Measurements from ENCODE around the gene SPR.

Gene SPR

GRCh38 chr2:72871060-72871459, 16.1 kb upstream of the SPR start:
- Histone ChIP-seq H3K79me2 (no peaks in the 10 kb centered on the region), H3K27ac (no peak overlapping the region), H3K36me3 (ENCODE audit: control insufficient read depth, insufficient read depth, low read length) (no peaks in the 10 kb centered on the region), H3K4me2 (ENCODE audit: low read length) (no peak overlapping the region), H3K4me3 (ENCODE audit: low read depth, low read length) (no peak overlapping the region), H2AFZ (no peak overlapping the region), H3K4me1 (no peaks in the 10 kb centered on the region), H3K9me3 (ENCODE audit: control insufficient read depth, low read length) (no peaks in the 10 kb centered on the region), H3K9ac (no peak overlapping the region), H3K27me3 (ENCODE audit: control insufficient read depth, insufficient read depth, low read length) (no peaks in the 10 kb centered on the region)
- TF ChIP-seq, protein P1, sequence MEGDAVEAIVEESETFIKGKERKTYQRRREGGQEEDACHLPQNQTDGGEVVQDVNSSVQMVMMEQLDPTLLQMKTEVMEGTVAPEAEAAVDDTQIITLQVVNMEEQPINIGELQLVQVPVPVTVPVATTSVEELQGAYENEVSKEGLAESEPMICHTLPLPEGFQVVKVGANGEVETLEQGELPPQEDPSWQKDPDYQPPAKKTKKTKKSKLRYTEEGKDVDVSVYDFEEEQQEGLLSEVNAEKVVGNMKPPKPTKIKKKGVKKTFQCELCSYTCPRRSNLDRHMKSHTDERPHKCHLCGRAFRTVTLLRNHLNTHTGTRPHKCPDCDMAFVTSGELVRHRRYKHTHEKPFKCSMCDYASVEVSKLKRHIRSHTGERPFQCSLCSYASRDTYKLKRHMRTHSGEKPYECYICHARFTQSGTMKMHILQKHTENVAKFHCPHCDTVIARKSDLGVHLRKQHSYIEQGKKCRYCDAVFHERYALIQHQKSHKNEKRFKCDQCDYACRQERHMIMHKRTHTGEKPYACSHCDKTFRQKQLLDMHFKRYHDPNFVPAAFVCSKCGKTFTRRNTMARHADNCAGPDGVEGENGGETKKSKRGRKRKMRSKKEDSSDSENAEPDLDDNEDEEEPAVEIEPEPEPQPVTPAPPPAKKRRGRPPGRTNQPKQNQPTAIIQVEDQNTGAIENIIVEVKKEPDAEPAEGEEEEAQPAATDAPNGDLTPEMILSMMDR (IDR thresholded peaks at IDR 0.05) = no peak

DNA sequence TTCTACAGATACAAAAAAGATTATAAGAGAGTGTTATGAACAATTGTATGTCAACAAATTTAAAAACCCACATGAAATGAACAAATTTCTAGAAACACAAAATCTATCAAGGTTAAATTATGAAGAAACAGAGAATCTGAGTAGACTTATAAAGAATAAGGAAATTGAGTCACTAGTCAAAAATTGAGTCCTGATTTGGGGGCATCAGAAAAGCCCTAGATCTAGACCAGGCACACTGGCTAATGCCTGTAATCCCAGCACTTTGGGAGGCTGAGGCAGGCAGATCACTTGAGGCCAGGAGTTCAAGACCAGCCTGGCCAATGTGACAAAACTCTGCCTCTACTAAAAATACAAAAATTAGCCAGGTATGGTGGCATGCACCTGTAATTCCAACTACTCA, 15.3 kb upstream of the SPR start:
- Histone ChIP-seq H3K79me2 (no peaks in the 10 kb centered on the region), H3K9me3 (ENCODE audit: control insufficient read depth, low read length) (no peaks in the 10 kb centered on the region), H3K27ac (no peak overlapping the region), H3K27me3 (ENCODE audit: control insufficient read depth, insufficient read depth, low read length) (no peaks in the 10 kb centered on the region), H3K4me1 (no peaks in the 10 kb centered on the region), H3K36me3 (ENCODE audit: control insufficient read depth, insufficient read depth, low read length) (no peaks in the 10 kb centered on the region), H2AFZ (no peak overlapping the region), H3K9ac (no peak overlapping the region), H3K4me3 (ENCODE audit: low read depth, low read length) (no peak overlapping the region), H3K4me2 (ENCODE audit: low read length) (no peak overlapping the region)
- TF ChIP-seq, protein P1 (IDR thresholded peaks at IDR 0.05) = no peak

DNA sequence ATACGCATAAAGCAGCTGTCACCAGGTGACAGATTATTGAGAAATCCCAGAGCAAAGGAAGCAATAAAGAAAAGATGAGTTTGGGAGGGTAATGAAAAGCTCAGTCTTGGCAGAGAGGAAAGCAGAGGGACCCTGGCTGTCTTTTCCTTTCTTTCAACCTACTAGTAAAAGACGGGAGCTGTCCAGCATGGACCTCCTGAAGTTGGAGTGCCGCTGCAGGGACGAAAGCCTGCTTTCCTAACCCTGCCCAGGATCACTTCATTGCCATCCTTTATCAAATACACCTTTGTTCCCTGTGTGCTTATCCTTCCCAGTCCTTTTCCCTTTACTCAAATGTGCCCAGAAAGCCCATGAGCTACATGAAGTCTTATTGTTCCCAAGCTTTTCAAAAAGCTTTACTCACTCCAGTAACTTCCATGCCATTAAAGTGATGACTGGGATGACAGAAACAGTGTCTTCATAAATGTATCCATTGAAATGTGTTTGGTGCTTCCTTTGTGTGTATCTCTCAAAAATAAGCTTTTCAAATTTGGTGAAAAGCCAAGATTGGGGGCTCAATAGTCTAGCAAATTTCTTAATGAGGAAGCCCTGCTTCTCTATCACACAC, 3.7 kb upstream of the SPR start:
- Histone ChIP-seq H3K4me1 (peaks cover 8% of the 10 kb centered on the region), H3K27me3 (ENCODE audit: control insufficient read depth, insufficient read depth, low read length) (no peaks in the 10 kb centered on the region), H2AFZ (no peak overlapping the region), H3K4me2 (ENCODE audit: low read length) (no peak overlapping the region), H3K4me3 (ENCODE audit: low read depth, low read length) (no peak overlapping the region), H3K9ac (no peak overlapping the region), H3K27ac (no peak overlapping the region), H3K79me2 (peaks cover 4% of the 10 kb centered on the region), H3K9me3 (ENCODE audit: control insufficient read depth, low read length) (no peaks in the 10 kb centered on the region), H3K36me3 (ENCODE audit: control insufficient read depth, insufficient read depth, low read length) (no peaks in the 10 kb centered on the region)
- TF ChIP-seq, protein P1 (IDR thresholded peaks at IDR 0.05) = no peak

GRCh38 chr2:72886505-72887031, 640 bp upstream of the SPR start:
- Histone ChIP-seq H3K4me1 (peaks cover 15% of the 10 kb centered on the region), H2AFZ (peak overlapping the region; percentile 97), H3K27me3 (ENCODE audit: control insufficient read depth, insufficient read depth, low read length) (no peaks in the 10 kb centered on the region), H3K4me3 (ENCODE audit: low read depth, low read length) (peak overlapping the region; percentile 58), H3K9ac (no peak overlapping the region), H3K79me2 (peaks cover 7% of the 10 kb centered on the region), H3K36me3 (ENCODE audit: control insufficient read depth, insufficient read depth, low read length) (no peaks in the 10 kb centered on the region), H3K9me3 (ENCODE audit: control insufficient read depth, low read length) (no peaks in the 10 kb centered on the region), H3K4me2 (ENCODE audit: low read length) (peak overlapping the region; percentile 77), H3K27ac (peak overlapping the region; percentile 77)
- TF ChIP-seq, protein P1 (IDR thresholded peaks at IDR 0.05) = no peak
